GM12878 (cell line): ENCODE measurements around the gene CAPN10.

ENCODE experiments used
- CBX5 ChIP-seq: sonication (generic); IDR thresholded peaks from 2 replicates; pipeline ENCODE4 v1.6.1; 2016; ENCODE audit warnings: low read depth, moderate library complexity, mild to moderate bottlenecking, inconsistent platforms
- POLR2AphosphoS5 ChIP-seq: IDR thresholded peaks from 2 replicates; pipeline ENCODE4 v1.6.1; 2011; ENCODE audit warnings: mild to moderate bottlenecking, low read length, inconsistent platforms
- REST ChIP-seq: IDR thresholded peaks from 2 replicates; pipeline ENCODE4 v1.6.1; 2012; ENCODE audit warnings: mild to moderate bottlenecking, low read depth, low read length

- TF ChIP-seq POLR2AphosphoS5 (no peak), REST (no peak), CBX5 (no peak)
Observed at GRCh38 chr2:240644859-240645301, 58.3 kb downstream of the CAPN10 start.
